ENCODE results near the gene MAP4K5. TPM values are rescaled to one million over a fixed set of nuclear protein-coding genes. Genes with fewer than 3 reads are reported as not detected.

The MAP4K5 gene
- total RNA-seq, 1 donor from 2014 or later = 34.1 TPM

DNA sequence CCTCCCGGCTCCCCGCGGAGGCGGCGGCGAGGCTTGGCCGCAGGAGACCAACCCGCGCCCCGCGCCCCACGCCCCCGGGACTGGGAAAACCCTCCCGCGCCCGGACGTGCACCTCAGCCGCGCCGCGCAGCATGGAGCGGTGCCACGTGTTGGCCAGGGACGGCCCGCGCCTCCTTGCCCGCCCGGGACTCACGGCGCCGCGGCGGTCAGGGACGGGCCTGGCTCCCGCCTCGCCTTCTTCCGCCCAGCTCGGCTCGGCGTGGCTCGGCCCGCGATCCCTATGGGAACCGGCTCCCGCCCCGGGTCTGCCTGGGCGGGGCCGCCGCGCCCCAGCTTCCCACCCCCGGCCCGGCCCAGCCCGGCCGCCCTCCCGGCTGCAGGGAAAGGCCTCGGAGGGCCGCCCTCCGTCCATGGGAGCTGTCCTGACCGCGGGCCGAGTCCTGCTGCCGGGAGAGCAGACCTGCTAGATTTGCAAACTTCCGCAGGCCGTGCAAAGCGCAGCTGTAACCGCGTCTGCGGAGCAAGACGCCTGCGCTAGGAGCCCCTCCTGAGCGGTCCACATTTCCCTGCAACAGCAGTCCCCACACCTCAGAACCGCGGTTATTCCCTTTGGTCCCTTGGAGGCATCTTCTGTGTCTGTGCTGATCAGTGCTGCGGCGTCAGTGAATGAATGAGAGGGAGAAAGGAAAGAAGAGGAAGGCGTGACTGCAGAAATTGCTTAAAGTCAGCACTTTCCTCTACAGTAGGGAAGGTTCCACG lies 135.6 kb downstream of the MAP4K5 start, which contains the start of gene CDKL1:
TSS of gene CDKL1 (minus strand) at position 251 of the 759 bp plus-strand sequence. CDS start 1,013 bp downstream, outside the sequence.
- ChIA-PET CTCF (interaction anchor here (1.9 kb wide), 1 partner anchor 76 kb away, joined by 10 read pairs; no protein-coding TSS in a partner anchor), POLR2A (interaction anchor here (0.7 to 3.1 kb wide), 5 partner anchors 33 to 505 kb away, joined by 3 to 10 read pairs (median 6); partner anchors contain the start of genes DMAC2L and L2HGDH)
- Mint-ChIP-seq H3K27me3 (no peaks in the 10 kb centered on the region), H3K4me3 (peak within 1 kb of the TSS; percentile 87), H3K9me3 (no peaks in the 10 kb centered on the region), H3K36me3 (ENCODE audit: low read depth) (no peaks in the 10 kb centered on the region), H3K4me1 (peaks cover 50% of the 10 kb centered on the region), H3K27ac (peak within 1 kb of the TSS; percentile 68)
- ATAC-seq (ENCODE audit: low read depth) (peak; percentile 69), DNase-seq (peak; percentile 49)
- TF ChIP-seq, protein P1, sequence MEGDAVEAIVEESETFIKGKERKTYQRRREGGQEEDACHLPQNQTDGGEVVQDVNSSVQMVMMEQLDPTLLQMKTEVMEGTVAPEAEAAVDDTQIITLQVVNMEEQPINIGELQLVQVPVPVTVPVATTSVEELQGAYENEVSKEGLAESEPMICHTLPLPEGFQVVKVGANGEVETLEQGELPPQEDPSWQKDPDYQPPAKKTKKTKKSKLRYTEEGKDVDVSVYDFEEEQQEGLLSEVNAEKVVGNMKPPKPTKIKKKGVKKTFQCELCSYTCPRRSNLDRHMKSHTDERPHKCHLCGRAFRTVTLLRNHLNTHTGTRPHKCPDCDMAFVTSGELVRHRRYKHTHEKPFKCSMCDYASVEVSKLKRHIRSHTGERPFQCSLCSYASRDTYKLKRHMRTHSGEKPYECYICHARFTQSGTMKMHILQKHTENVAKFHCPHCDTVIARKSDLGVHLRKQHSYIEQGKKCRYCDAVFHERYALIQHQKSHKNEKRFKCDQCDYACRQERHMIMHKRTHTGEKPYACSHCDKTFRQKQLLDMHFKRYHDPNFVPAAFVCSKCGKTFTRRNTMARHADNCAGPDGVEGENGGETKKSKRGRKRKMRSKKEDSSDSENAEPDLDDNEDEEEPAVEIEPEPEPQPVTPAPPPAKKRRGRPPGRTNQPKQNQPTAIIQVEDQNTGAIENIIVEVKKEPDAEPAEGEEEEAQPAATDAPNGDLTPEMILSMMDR (IDR thresholded peaks at IDR 0.05) = no peak
- intact Hi-C loops (cut with micrococcal nuclease) = loop anchor here (1.0 kb wide), 3 partner anchors 34 to 76 kb away; no protein-coding TSS in a partner anchor

DNA sequence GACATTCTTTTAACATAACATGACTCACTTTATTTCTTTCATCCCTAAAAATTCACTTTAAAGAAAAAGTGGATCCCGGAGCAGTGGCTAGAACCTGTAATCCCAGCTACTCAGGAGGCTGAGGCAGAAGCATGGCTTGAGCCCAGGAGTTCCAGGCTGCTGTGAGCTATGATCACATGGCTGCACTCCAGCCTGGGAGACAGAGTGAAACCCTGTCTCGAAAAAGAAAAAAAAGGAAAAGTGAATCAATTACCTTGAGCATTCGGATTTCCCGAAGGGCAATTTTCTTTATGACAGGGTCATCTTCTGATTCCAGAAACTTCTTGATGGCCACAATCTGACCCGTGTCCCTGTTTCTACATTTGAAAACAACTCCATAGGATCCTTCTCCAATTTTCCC lies 136.9 kb downstream of the MAP4K5 start:
- DNase-seq (no peak), ATAC-seq (ENCODE audit: low read depth) (no peak)
- CTCF ChIA-PET = interaction anchor here (1.9 kb wide), 1 partner anchor 74 kb away, joined by 10 read pairs; no protein-coding TSS in a partner anchor
- peaks cover 45% of the 10 kb centered on the region for H3K4me1 Mint-ChIP-seq
- POLR2A ChIA-PET = interaction anchor here (0.6 to 3.1 kb wide), 3 partner anchors 58 to 259 kb away, joined by 4 to 11 read pairs (median 10); partner anchors contain the start of genes DMAC2L and L2HGDH
- peak overlapping the region; percentile 87 for H3K4me3 Mint-ChIP-seq
- H3K27ac Mint-ChIP-seq = no peak overlapping the region
- TF ChIP-seq, protein P1 (IDR thresholded peaks at IDR 0.05) = no peak
- no peaks in the 10 kb centered on the region for H3K9me3 Mint-ChIP-seq
- no peaks in the 10 kb centered on the region for H3K27me3 Mint-ChIP-seq
- no peaks in the 10 kb centered on the region for H3K36me3 Mint-ChIP-seq (ENCODE audit: low read depth)
- intact Hi-C loops (cut with micrococcal nuclease) = no loop called here

DNA sequence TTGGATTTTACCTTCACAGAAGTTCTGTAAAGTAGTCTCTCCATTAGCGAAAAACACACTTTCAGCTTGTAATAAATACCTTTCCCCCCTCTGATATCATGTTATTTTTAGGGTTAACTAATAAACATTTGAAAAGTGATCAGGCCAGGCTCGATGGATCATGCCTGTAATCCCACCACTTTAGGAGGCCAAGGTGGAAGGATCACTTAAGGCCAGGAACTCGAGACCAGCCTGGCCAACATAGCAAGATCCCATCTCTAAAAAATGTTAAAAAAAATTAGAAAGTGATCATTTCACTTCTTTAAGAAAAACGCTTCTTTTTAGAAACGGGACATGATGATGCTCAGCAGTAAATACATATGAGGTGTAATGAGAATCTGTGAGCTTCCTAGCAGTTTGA lies 137.7 kb downstream of the MAP4K5 start:
- Mint-ChIP-seq H3K9me3 (no peaks in the 10 kb centered on the region), H3K36me3 (ENCODE audit: low read depth) (no peaks in the 10 kb centered on the region), H3K27me3 (no peaks in the 10 kb centered on the region), H3K4me3 (no peak overlapping the region), H3K4me1 (peaks cover 38% of the 10 kb centered on the region), H3K27ac (no peak overlapping the region)
- TF ChIP-seq, protein P1 (IDR thresholded peaks at IDR 0.05) = no peak
- ATAC-seq (ENCODE audit: low read depth) (no peak), DNase-seq (no peak)
- CTCF ChIA-PET = interaction anchor here (0.7 kb wide), 1 partner anchor 77 kb away, joined by 3 read pairs; no protein-coding TSS in a partner anchor
- intact Hi-C loops (cut with micrococcal nuclease) = no loop called here
- POLR2A ChIA-PET = interaction anchor here (0.6 to 3.1 kb wide), 3 partner anchors 50 to 259 kb away, joined by 4 to 10 read pairs (median 5); partner anchors contain the start of genes DMAC2L and L2HGDH

GRCh38 chr14:50389668-50390441 lies 142.5 kb downstream of the MAP4K5 start:
- ChIA-PET CTCF (no interaction called here), POLR2A (no interaction called here)
- Mint-ChIP-seq H3K4me1 (peaks cover 16% of the 10 kb centered on the region), H3K27ac (no peak overlapping the region), H3K27me3 (no peaks in the 10 kb centered on the region), H3K36me3 (ENCODE audit: low read depth) (no peaks in the 10 kb centered on the region), H3K9me3 (no peaks in the 10 kb centered on the region), H3K4me3 (no peak overlapping the region)
- ATAC-seq (ENCODE audit: low read depth) (no peak), DNase-seq (no peak)
- intact Hi-C loops (cut with micrococcal nuclease) = no loop called here
- TF ChIP-seq, protein P1 (IDR thresholded peaks at IDR 0.05) = no peak
